HepG2 (cell line): ENCODE data around the gene CCND1. TPM values are rescaled to one million over a fixed set of nuclear protein-coding genes. Genes with fewer than 3 reads are reported as not detected.

ENCODE experiments used
- ERF ChIP-seq: IDR thresholded peaks from 2 replicates; pipeline ENCODE4 v1.6.1; 2018; ENCODE audit warnings: missing biosample characterization, missing genetic modification reagents
- MAFF ChIP-seq: IDR thresholded peaks from 2 replicates; pipeline ENCODE4 v1.6.1; 2011; ENCODE audit warnings: low read depth, low read length, improper control_type of control experiment
- MZF1 ChIP-seq: sonication (generic); formaldehyde crosslinking; IDR thresholded peaks from 2 replicates; pipeline ENCODE4 v1.8.1; 2023; ENCODE audit warnings: mild to moderate bottlenecking, missing genetic modification reagents, borderline replicate concordance
- NCOA5 ChIP-seq: sonication (generic); formaldehyde crosslinking; IDR thresholded peaks from 2 replicates; pipeline ENCODE4 v1.4.0; 2020; ENCODE audit warnings: missing genetic modification reagents
- NFE2L1 ChIP-seq: sonication (generic); formaldehyde crosslinking; IDR thresholded peaks from 2 replicates; pipeline ENCODE4 v1.4.0; 2020; ENCODE audit warnings: missing genetic modification reagents, mild to moderate bottlenecking, borderline replicate concordance
- NR2F1 ChIP-seq, 2 experiments: fragments of 450-650 bp in 1 of 2; formaldehyde crosslinking in 1 of 2; IDR thresholded peaks; 2 replicates each; pipeline versions ENCODE4 v1.5.0 to v1.6.1; 2016 to 2020; ENCODE audit warnings: mild to moderate bottlenecking in 1 of 2, missing compliant biosample characterization in 1 of 2, missing genetic modification reagents in 1 of 2, moderate library complexity in 1 of 2
- RAD21 ChIP-seq: fragments of 450-650 bp; formaldehyde crosslinking; IDR thresholded peaks from 2 replicates; pipeline ENCODE4 v1.5.0; 2020; ENCODE audit warnings: mild to moderate bottlenecking
- RFX5 ChIP-seq: IDR thresholded peaks from 2 replicates; pipeline ENCODE4 v1.6.1; 2011; ENCODE audit warnings: low read depth, low read length, improper control_type of control experiment
- TFAP4 ChIP-seq: sonication (generic); IDR thresholded peaks from 2 replicates; pipeline ENCODE4 v1.6.1; 2016; ENCODE audit warnings: low read depth, borderline replicate concordance
- XRCC5 ChIP-seq: fragments of 200-400 bp; formaldehyde crosslinking; optimal IDR thresholded peaks from 2 replicates; pipeline ENCODE3; 2017; ENCODE audit warnings: mild to moderate bottlenecking, low read length
- ZFP62 ChIP-seq: sonication (generic); formaldehyde crosslinking; IDR thresholded peaks from 2 replicates; pipeline ENCODE4 v1.4.0; 2020; ENCODE audit warnings: missing genetic modification reagents
- ZNF225 ChIP-seq: sonication (generic); formaldehyde crosslinking; IDR thresholded peaks from 2 replicates; pipeline ENCODE4 v1.4.0; 2020; ENCODE audit warnings: mild to moderate bottlenecking, missing genetic modification reagents
- ZNF232 ChIP-seq: sonication (generic); formaldehyde crosslinking; IDR thresholded peaks from 2 replicates; pipeline ENCODE4 v1.4.0; 2020; ENCODE audit warnings: missing genetic modification reagents, borderline replicate concordance
- ZNF24 ChIP-seq: fragments of 450-650 bp; IDR thresholded peaks from 2 replicates; pipeline ENCODE4 v1.6.1; 2017; ENCODE audit warnings: antibody characterized with exemption, mild to moderate bottlenecking
- ZNF441 ChIP-seq: sonication (generic); formaldehyde crosslinking; IDR thresholded peaks from 2 replicates; pipeline ENCODE4 v1.7.0; 2021; ENCODE audit warnings: missing genetic modification reagents, borderline replicate concordance
- ZNF468 ChIP-seq: sonication (generic); formaldehyde crosslinking; IDR thresholded peaks from 2 replicates; pipeline ENCODE4 v1.8.0; 2022; ENCODE audit warnings: mild to moderate bottlenecking, moderate library complexity, missing genetic modification reagents
- ZNF570 ChIP-seq: sonication (generic); formaldehyde crosslinking; IDR thresholded peaks from 2 replicates; pipeline ENCODE4 v1.4.0; 2020; ENCODE audit warnings: mild to moderate bottlenecking, missing genetic modification reagents, borderline replicate concordance
- ZNF670 ChIP-seq: sonication (generic); formaldehyde crosslinking; IDR thresholded peaks from 2 replicates; pipeline ENCODE4 v1.8.0; 2022; ENCODE audit warnings: mild to moderate bottlenecking, missing genetic modification reagents, borderline replicate concordance
- ZNF761 ChIP-seq: sonication (generic); formaldehyde crosslinking; conservative IDR thresholded peaks from 2 replicates; pipeline ENCODE4 v1.4.0; 2020; ENCODE audit warnings: mild to moderate bottlenecking, missing genetic modification reagents
- polyA plus RNA-seq, 8 experiments: library from polyadenylated mRNA; depleted of rRNA in 3 of 8; stranded (reverse) in 7 of 8; unstranded in 1 of 8; fragments of >200 nt; fragmentation: Illumina TruSeq in 4 of 8; extraction: Trizol in 4 of 8; gene quantifications; 2 replicates each; pipeline versions ENCODE4 v1.2.1 to v1.2.3, GENCODE V29; 2011 to 2016; ENCODE audit warnings: low read depth in 4 of 8, missing spikeins in 1 of 8, mixed read lengths in 1 of 8; ENCODE audit not compliant: insufficient read depth in 1 of 8
- total RNA-seq, 5 experiments: library from RNA; depleted of rRNA; stranded (reverse); fragments of >200 nt; fragmentation: Illumina TruSeq; extraction: Trizol; gene quantifications; 2 replicates each; pipeline ENCODE4 v1.2.3, GENCODE V29; 2016; ENCODE audit warnings: low read depth in 1 of 5
- TF ChIP-seq, protein P1 (sequence below), 2 experiments: sonication (generic) in 1 of 2; formaldehyde crosslinking in 1 of 2; IDR thresholded peaks; 2 replicates each; pipeline versions ENCODE4 v1.6.1 to v1.9.0; 2014 to 2022; ENCODE audit warnings: antibody characterized with exemption in 1 of 2, borderline replicate concordance in 1 of 2, inconsistent platforms in 1 of 2, low read depth in 1 of 2, missing genetic modification reagents in 1 of 2
- TF ChIP-seq, protein P2 (sequence below): sonication (generic); formaldehyde crosslinking; IDR thresholded peaks from 2 replicates; pipeline ENCODE4 v1.4.0; 2020; ENCODE audit warnings: missing genetic modification reagents

Gene CCND1
- total and polyA plus RNA-seq, 2 of the 13 experiments (the other 11 are each of a cell fraction or from before 2014, with no cell fraction given): 107 to 136 TPM

- TF ChIP-seq, protein P1, sequence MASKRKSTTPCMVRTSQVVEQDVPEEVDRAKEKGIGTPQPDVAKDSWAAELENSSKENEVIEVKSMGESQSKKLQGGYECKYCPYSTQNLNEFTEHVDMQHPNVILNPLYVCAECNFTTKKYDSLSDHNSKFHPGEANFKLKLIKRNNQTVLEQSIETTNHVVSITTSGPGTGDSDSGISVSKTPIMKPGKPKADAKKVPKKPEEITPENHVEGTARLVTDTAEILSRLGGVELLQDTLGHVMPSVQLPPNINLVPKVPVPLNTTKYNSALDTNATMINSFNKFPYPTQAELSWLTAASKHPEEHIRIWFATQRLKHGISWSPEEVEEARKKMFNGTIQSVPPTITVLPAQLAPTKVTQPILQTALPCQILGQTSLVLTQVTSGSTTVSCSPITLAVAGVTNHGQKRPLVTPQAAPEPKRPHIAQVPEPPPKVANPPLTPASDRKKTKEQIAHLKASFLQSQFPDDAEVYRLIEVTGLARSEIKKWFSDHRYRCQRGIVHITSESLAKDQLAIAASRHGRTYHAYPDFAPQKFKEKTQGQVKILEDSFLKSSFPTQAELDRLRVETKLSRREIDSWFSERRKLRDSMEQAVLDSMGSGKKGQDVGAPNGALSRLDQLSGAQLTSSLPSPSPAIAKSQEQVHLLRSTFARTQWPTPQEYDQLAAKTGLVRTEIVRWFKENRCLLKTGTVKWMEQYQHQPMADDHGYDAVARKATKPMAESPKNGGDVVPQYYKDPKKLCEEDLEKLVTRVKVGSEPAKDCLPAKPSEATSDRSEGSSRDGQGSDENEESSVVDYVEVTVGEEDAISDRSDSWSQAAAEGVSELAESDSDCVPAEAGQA (IDR thresholded peaks at IDR 0.05; ENCODE audit: low read depth): no peak
- TF ChIP-seq, protein P1 (CRISPR knock-in tag; IDR thresholded peaks at IDR 0.05; ENCODE audit: borderline replicate concordance): no peak
- TF ChIP-seq ZFP62: no peak
- no peak for TF ChIP-seq NCOA5 (CRISPR knock-in tag)
- no peak; the same call in 1 of the 2 replicates for TF ChIP-seq ZNF441
- TF ChIP-seq RFX5: no peak
- TF ChIP-seq ZNF225 (CRISPR knock-in tag): no peak
- TF ChIP-seq, protein P2, sequence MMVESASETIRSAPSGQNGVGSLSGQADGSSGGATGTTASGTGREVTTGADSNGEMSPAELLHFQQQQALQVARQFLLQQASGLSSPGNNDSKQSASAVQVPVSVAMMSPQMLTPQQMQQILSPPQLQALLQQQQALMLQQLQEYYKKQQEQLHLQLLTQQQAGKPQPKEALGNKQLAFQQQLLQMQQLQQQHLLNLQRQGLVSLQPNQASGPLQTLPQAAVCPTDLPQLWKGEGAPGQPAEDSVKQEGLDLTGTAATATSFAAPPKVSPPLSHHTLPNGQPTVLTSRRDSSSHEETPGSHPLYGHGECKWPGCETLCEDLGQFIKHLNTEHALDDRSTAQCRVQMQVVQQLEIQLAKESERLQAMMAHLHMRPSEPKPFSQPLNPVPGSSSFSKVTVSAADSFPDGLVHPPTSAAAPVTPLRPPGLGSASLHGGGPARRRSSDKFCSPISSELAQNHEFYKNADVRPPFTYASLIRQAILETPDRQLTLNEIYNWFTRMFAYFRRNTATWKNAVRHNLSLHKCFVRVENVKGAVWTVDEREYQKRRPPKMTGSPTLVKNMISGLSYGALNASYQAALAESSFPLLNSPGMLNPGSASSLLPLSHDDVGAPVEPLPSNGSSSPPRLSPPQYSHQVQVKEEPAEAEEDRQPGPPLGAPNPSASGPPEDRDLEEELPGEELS (CRISPR knock-in tag): peak; percentile 74; the same call in 1 of the 2 replicates
- TF ChIP-seq XRCC5: peak; percentile 65
- peak; percentile 77; the same call in 1 of the 2 replicates for TF ChIP-seq ZNF232 (CRISPR knock-in tag)
- TF ChIP-seq ZNF670: peak; percentile 78
- no peak for TF ChIP-seq ZNF570 (CRISPR knock-in tag)
- TF ChIP-seq MAFF: no peak
- TF ChIP-seq RAD21: 0 out of 2 replicates have a peak, but pooled peaks have one; percentile 7
- peak; percentile 41; the same call in 1 of the 2 replicates for TF ChIP-seq TFAP4
- TF ChIP-seq MZF1: no peak
- peak; percentile 91 for TF ChIP-seq ERF (CRISPR knock-in tag)
- peak in 1 of 2 experiments; percentile 67; a peak in 1 of 4 replicates for TF ChIP-seq NR2F1 (CRISPR knock-in tag; IDR thresholded peaks at IDR 0.05)
- TF ChIP-seq ZNF468: no peak
- no peak for TF ChIP-seq NFE2L1 (CRISPR knock-in tag)
- no peak for TF ChIP-seq ZNF761 (CRISPR knock-in tag)
- no peak for TF ChIP-seq ZNF24
Measured at GRCh38 chr11:69654660-69655478, 13.9 kb downstream of the CCND1 start (continued).
